Mesodermal cell (in vitro differentiated cells): Measurements from ENCODE around the gene TLN1.
A peak's percentile ranks its signal among the peaks of the same experiment; 100 is the strongest.

Source experiments
- H3K27ac ChIP-seq: 2 replicates; pipeline ENCODE4 v1.7.0; 2013; ENCODE audit warnings: mild to moderate bottlenecking, low read depth, low read length, moderate library complexity; ENCODE audit not compliant: severe bottlenecking
- H3K36me3 ChIP-seq: 2 replicates; pipeline ENCODE4 v1.7.1; 2013; ENCODE audit warnings: mild to moderate bottlenecking, low read length, moderate library complexity; ENCODE audit not compliant: control insufficient read depth, insufficient read depth
- H3K4me1 ChIP-seq: one replicate; pipeline ENCODE4 v1.7.1; 2013; ENCODE audit warnings: mild to moderate bottlenecking, low read length; ENCODE audit not compliant: insufficient read depth, control insufficient read depth, poor library complexity, severe bottlenecking
- H3K4me3 ChIP-seq: 2 replicates; pipeline ENCODE4 v1.7.0; 2013; ENCODE audit warnings: low read length, control low read depth, mild to moderate bottlenecking; ENCODE audit not compliant: insufficient read depth, poor library complexity, severe bottlenecking; ENCODE audit errors: extremely low read depth
- H3K9me3 ChIP-seq: 2 replicates; pipeline ENCODE4 v1.7.1; 2013; ENCODE audit warnings: mild to moderate bottlenecking, low read length, moderate library complexity; ENCODE audit not compliant: control insufficient read depth
- WGBS, 2 experiments: methylation state at CpG; one replicate each; pipeline ENCODE4 v1.1.5; 2013; ENCODE audit warnings: missing lambda C conversion rate in 2 of 2; ENCODE audit not compliant: insufficient coverage in 2 of 2; 5-methylcytosine and 5-hydroxymethylcytosine counted together

TLN1 gene

DNA sequence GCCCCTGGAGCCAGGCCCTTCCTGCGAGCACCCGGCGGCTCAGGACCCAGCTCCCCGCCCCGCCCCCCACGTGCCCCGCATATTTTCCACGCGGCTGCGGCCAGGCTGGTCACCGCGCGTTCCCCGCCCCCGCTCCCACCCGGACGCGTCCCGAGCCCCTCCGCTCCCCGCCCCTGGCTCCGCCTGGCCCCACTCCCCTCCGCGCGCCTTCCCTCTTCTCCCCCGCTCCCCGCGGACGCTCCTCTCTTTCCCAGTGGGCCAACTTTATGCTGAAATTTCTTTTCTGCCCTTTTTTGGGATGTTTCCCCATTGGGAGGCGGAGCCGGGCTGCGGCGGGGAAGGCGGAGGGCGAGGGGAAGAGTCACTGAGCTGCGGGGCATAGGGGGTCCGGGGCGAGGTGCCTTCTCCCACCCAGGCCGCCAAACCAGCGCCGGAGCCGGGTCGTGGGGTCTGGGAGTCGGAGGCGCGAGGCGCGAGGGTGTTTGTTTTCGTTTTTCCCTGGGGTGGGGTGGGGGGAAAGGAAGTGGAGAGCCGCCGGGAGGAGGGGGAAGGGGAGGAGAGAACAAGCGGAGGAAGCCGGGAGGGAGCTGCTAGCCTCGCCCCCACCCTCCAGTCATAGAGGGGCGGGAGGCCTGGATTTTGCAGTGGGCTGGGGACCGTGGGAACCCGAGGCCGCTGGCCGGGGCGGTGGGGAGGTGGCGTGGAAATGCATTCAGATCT lies 41.2 kb downstream of the TLN1 start:
- H3K27ac ChIP-seq, result peak overlapping the region; percentile 92
- H3K4me3 ChIP-seq, result peak overlapping the region; percentile 79
- 0% methylated on average over 14 to 16 of the region's 61 CpGs for WGBS, 2 experiments
- peaks cover 23% of the 10 kb centered on the region for H3K4me1 ChIP-seq
- peaks cover 30% of the 10 kb centered on the region for H3K36me3 ChIP-seq
- H3K9me3 ChIP-seq, result no peaks in the 10 kb centered on the region

DNA sequence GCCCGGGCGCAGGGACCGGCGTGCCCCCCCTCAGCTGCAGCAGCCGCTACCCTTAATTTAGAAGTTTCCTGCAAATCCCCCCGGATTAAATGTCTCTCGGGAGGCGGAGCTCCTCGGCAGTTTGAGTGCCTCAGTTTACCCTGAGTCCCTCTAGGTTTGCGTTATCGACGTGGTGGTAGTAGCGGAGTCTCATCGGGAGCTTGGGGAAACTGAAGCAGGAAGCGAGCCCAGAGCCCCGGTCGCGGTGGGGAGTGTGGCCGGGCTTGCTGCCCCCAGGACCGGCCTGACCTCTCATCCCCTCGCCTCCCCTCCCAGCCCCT lies 41.7 kb downstream of the TLN1 start:
- Histone ChIP-seq H3K4me1 (peaks cover 26% of the 10 kb centered on the region), H3K27ac (peak overlapping the region; percentile 92)
- 0% methylated on average over 11 to 19 of the region's 21 CpGs for WGBS, 2 experiments

DNA sequence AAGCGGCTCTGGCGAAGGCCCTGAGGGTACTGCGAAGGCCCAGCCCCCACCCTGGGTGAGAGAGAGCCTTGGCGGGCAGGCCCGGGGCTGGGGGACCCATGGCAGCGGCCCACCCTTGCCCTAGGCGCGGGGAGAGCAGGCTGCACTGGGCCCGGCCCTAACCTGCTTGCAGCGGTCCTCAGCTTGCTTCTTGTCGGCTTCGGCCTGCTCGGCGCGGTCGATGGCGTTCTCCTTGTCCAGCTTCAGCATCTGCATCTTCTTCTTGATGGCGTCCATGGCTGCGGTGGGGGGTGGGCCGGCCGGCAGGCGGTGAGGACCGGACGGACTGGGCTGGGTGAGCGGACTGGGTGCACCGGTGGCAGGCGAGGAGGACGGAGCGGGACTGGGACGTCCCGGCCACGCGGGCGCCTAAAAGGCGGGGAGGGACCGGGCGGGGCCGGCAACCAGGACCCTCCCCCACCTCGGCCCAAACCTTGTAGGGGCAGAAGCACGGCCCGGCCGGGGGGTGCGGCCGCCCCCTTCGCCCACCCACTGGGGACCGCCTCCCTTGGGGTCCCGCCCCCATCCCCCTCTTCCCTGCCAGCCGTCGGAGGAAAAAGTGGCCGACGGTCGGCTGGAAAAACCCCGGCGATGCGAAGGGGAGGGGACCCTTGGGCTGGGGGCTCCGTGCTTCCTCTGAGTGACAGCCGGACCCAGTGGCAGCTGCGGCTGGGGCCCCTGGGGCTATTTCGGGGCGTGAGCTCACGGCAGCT lies 42.3 kb downstream of the TLN1 start, which contains the start of gene TPM2:
Gene TPM2 (minus strand): TSS at position 384 of the 752 bp plus-strand sequence. CDS start 108 bp downstream, at position 276.
- Histone ChIP-seq H3K9me3 (no peaks in the 10 kb centered on the region), H3K27ac (peak within 1 kb of the TSS; percentile 92), H3K4me3 (peak within 1 kb of the TSS; percentile 79), H3K4me1 (peaks cover 31% of the 10 kb centered on the region), H3K36me3 (peaks cover 36% of the 10 kb centered on the region)
- WGBS, 2 experiments, result 1% methylated on average over 44 to 54 of the region's 61 CpGs

More for the DNA sequence above, 41.7 kb downstream of the TLN1 start:
- peaks cover 30% of the 10 kb centered on the region for H3K36me3 ChIP-seq
- peak overlapping the region; percentile 79 for H3K4me3 ChIP-seq
- H3K9me3 ChIP-seq, result no peaks in the 10 kb centered on the region

DNA sequence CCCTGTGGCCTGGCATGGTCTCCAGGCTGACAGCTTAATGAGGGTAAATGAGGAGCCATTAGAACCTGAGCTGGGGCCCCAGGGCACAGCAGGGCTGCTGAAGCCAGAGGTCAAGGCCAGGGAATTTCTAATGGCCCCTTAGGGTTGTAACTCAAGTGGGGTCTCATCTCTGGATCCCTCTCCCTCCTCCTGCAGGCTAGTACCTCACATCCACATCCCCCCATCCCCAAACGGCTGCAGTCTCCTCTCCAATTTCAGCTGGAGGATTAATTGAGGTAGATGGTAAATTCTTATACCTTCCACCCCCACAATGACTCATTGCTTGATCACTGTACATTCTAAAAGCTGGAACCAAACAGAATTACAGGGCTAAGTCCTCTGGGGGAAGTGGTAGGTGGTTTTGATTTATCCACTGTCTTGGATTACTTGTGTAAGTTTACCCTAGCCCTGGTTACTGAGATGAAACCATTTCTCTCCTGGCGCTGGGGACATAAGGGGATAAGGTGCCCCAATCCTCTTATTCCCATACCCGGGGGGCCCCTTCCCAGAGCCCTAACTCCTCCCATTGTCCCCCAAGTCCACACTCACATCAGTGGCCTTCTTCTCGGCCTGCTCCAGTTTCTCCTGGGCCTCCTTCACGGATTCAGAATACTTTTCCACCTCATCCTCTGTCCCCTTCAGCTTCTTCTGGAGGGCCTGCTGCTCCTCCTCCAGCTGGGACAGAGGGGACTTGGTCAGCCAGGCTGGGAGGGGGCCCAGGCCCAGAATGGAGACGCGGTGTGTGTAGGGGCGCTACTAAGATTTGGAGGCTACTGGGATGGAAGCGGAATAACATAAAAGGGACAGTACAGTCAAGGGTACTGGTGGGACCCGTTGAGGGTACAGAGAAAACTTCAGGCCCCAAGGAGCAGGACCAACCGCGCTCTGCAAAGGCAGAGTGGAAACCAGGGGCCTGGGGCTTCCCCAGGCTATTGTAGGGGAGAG lies 43.1 kb downstream of the TLN1 start:
- Histone ChIP-seq H3K27ac (peak overlapping the region; percentile 59), H3K9me3 (no peaks in the 10 kb centered on the region), H3K36me3 (peaks cover 44% of the 10 kb centered on the region), H3K4me1 (peaks cover 35% of the 10 kb centered on the region), H3K4me3 (peak overlapping the region; percentile 79)
- 16 to 21% methylated on average over 8 to 9 of the region's 12 CpGs for WGBS, 2 experiments

DNA sequence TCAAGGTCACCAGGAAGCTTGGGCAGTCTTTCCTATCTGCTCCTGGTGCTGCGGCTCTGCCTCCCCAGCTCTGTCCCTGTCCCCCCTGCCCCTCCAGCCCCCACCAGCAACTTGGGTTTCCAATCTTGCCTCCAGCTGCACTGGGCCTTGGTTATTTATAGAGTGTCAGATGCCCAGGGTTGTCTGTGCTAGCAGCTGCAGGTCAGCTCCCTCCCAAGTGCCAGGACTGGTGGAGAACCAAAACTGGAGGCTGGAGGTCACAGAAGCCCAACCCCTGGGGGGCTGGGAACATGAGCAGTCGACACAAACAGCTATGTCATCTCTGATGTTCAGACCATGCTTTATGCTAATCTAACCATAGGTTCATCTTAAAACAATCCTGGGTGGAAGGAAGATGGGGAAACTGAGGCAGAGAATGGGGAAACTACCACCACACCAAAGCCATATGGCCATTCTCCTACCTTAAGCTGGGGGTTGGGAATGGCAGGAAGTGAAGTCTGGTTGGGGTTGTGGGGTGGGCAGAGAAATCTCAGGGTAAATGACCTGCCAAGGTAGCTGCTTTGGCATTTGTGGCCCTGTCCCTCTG lies 43.9 kb downstream of the TLN1 start:
- H3K9me3 ChIP-seq, result no peaks in the 10 kb centered on the region
- peaks cover 35% of the 10 kb centered on the region for H3K4me1 ChIP-seq
- H3K27ac ChIP-seq, result no peak overlapping the region
- peak overlapping the region; percentile 79 for H3K4me3 ChIP-seq
- WGBS, 2 experiments, result 67% methylated on average over 1 of the region's 2 CpGs; no CpG with 5 or more reads in 1 of the 2 experiments
- peaks cover 52% of the 10 kb centered on the region for H3K36me3 ChIP-seq

DNA sequence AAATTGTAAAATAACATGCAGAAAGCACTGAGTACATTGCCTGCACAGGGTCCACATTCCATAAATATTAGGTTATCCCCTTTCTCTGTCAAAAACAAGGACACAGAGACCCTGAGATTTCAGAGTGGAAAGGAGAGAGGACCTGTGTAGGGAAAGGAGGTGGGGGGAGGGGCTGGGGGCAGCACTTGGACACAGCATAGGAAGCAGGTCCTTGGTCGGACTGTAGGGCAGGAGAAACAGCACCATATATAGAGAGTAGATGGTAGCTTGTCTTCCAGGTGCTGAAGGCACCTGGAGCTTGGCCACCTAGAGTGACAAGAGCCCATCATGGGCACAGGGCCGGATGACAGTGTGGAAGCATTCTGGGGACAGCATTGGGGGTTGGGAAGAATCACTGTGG lies 44.7 kb downstream of the TLN1 start:
- H3K9me3 ChIP-seq, result no peaks in the 10 kb centered on the region
- H3K4me1 ChIP-seq, result peaks cover 40% of the 10 kb centered on the region
- WGBS, 2 experiments, result 90 to 100% methylated on average over 1 to 2 of the region's 2 CpGs
- H3K4me3 ChIP-seq, result no peak overlapping the region
- no peak overlapping the region for H3K27ac ChIP-seq
- peaks cover 60% of the 10 kb centered on the region for H3K36me3 ChIP-seq

DNA sequence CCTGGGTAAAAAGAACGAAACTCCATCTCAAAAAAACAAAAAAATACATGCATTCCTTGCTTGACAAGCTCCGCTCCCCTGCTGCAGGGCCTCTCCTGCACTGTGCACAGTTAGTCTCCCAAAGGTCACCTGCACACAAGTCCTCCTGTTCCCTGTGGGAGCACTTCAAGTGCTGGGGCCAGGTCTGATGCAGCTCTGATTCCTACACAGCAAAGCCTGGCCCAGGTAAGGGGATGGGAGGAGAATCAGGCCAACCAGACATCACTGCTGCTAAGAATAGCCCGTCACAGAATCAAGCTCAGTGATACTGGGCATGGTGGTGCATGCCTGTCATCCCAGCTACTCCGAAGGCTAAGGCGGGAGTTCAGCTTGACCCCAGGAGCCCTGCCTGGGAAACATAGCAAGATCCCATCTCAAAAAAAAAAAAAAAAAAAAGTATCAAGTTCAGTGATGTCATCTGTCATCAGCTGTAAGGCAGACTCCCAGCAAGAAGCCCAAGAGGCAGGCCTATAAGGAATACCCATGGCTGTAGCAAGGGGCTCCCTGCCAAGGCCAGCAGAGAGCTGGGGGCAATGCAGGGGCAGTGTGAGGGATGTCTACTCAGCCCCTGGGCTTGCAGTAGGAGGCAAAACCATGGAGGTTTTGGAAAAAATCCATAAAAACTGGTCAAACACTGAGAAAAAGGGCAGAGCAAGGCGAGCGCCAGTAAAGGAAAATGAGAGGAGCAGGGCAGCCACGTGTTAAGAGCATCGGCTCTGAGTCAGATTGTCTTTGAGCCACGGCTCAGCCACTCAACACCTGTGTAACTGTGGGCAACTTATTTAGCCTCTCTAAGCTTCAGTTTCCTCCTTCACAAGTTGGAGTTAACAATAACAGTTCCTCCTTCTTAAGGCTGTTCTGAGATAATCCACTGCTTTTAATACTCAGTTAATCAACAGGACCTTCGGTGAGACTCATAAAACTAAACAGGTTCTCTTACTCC lies 45.5 kb downstream of the TLN1 start:
- peak overlapping the region; percentile 23 for H3K27ac ChIP-seq
- WGBS, 2 experiments, result 83 to 90% methylated on average over 9 to 10 of the region's 11 CpGs
- peaks cover 42% of the 10 kb centered on the region for H3K4me1 ChIP-seq
- H3K36me3 ChIP-seq, result peaks cover 68% of the 10 kb centered on the region
- no peak overlapping the region for H3K4me3 ChIP-seq
- H3K9me3 ChIP-seq, result no peaks in the 10 kb centered on the region

DNA sequence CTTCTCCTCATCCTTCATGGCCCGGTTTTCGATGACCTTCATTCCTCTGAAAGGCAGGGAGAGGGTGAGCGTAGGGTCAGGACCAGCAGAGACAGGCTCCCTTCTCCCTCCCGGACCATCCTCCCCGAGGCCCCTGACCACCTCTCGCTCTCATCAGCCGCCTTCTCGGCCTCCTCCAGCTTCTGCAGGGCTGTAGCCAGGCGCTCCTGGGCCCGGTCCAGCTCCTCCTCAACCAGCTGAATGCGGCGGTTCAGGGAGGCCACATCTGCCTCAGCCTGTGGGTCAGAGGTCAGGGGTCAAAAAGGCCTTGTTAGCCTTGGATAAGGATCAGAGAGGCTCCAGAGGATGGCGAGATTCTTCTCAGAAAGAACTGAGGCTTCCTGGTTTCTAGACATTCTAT lies 46.5 kb downstream of the TLN1 start:
- WGBS, 2 experiments, result 96 to 97% methylated on average over 9 to 13 of the region's 13 CpGs
- H3K9me3 ChIP-seq, result no peaks in the 10 kb centered on the region
- peaks cover 69% of the 10 kb centered on the region for H3K36me3 ChIP-seq
- peaks cover 44% of the 10 kb centered on the region for H3K4me1 ChIP-seq
- H3K27ac ChIP-seq, result no peak overlapping the region
- no peak overlapping the region for H3K4me3 ChIP-seq

DNA sequence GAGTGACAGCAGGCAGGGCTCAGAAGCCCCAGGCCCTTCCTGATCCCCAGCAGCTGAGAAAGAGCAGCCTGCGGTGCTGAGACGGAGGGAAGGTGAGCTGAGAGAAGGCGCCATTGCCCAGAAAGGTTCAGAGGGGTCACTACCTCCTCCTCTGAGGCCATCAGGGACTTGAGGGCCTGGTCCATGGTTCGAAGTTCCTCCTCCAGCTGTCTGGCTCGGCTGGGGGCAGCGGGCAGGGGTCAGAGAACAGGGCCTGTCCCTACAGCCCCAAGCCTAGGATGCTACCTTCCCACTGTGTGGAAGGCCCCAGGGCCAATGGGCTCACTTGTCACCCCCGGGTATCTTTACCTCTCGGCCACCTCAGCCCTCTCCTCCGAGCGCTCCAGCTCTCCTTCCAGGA lies 47.1 kb downstream of the TLN1 start:
- Histone ChIP-seq H3K4me3 (no peak overlapping the region), H3K36me3 (peaks cover 69% of the 10 kb centered on the region), H3K9me3 (no peaks in the 10 kb centered on the region), H3K27ac (no peak overlapping the region), H3K4me1 (peaks cover 44% of the 10 kb centered on the region)
- 87 to 97% methylated on average over 6 to 8 of the region's 10 CpGs for WGBS, 2 experiments
